ENCODE results near the gene TBC1D22A. TPM values are rescaled to one million over a fixed set of nuclear protein-coding genes. Genes with fewer than 3 reads are reported as not detected.

Gene TBC1D22A
- total RNA-seq, 1 experiment from 2014 or later = 7.9 TPM

DNA sequence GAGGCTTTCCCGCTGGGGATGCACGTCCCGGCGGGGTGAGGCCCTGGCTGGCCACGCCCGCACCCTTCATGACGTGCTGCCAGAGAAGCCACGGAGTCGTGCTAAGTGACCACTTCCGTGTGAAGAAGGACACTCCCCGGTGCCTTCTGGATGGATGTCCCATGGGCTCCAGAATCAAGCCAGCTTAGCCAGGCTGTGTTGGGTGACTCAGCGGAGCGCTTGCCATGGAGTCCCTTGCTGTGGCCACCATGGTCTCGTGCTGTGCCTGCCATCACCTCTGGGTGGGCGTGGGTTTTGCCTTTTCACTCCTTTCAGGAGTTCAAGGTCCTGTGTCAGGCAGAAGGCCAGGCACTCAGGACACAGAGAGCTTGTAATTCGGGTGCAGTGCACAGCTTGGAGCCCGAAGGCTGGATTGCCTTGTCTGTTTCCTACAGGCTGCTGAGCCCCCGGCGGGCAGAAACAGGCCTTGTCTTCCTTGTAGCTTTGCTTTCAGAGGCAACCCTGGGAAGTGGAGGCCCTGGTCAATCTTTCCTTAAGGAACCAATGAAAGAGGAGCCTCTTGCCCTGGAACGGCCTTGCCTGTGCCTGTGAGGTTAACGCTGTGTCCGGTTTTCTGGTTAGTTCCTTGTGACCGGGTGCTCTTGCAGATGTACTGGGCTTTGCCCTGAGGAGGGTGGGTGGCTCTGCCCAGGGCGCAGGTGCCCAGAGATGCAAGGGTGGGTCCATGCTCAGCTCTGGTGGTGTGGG is 268.6 kb downstream of the TBC1D22A start:
- DNase-seq (ENCODE audit: low spot score) = peak; percentile 42

GRCh38 chr22:47031628-47031915 is 269.1 kb downstream of the TBC1D22A start:
- no peak for DNase-seq (ENCODE audit: low spot score)

DNA sequence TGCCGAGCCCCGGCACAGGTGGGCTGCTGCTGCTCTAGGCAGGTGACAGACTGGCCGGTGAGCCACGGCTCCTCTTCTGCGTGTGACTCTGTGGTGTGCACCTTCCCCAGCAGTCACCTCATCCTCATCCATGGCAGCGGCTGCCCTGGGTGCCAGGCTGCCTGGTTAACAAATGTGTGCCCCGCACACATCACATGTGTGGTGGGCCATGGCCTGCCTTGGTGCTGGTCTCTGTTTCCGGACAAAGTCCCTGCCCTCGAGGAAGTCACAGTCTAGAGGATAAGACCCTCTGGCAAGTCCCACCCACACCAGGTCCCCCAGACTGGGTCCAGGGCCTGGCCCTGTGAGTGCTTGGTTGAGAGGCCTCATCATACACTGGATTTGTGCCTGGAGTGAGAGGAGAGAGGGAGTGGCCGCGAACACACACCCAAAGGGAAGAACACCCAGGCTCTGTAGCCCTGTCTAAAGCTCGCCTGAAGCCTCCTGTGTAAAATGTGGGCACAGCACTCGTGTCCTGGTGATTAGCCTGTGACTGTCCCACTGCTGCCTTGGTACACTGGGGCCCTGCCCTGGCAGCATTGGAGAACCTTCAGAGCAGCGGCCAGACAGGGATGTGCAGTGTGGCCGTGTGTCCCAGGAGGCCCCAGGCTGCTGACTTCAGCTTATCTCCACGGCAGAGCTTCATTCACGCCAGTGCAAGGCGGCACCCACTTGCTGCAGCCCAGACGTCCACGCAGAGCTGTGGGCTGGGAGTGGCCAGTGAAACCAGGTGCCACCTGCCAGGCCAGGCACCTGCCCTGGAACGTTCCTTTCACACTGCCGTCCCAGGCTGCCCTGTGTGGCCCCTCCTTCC is 269.9 kb downstream of the TBC1D22A start:
- no peak for DNase-seq (ENCODE audit: low spot score)

- DNase-seq (ENCODE audit: low spot score) = no peak
These were observed 270.7 kb downstream of the TBC1D22A start for GRCh38 chr22:47032956-47033647.

- no peak for DNase-seq (ENCODE audit: low spot score)
These were observed 271.2 kb downstream of the TBC1D22A start for GRCh38 chr22:47033648-47034000.

- no peak for DNase-seq (ENCODE audit: low spot score)
These were observed 271.8 kb downstream of the TBC1D22A start for GRCh38 chr22:47034076-47034808.

DNA sequence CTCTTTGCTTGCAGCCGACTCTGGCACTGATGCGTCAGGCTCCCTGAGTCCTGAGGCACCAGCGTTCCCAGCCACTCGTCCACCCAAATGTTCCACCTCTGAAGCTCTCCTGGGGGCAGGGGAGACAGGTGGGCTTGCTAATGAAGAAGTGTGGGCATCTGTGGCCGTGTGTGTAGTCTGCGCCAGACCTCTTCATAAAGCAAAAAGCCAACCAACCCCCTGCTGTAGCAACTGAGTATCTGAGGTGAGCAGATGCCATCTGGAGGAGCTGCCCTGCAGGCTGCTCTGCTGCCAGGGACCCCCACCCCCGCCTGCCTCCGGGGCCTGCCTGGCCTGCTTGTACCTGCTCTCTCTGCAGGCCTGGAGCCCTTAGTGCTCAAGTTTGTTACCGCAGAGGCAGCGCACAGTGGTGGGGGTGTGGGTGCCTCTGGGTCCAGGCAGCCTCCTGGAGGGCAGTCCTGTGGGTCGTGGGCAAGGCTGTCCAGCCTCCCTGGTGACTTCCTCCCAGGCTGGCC is 272.5 kb downstream of the TBC1D22A start:
- no peak for DNase-seq (ENCODE audit: low spot score)

DNA sequence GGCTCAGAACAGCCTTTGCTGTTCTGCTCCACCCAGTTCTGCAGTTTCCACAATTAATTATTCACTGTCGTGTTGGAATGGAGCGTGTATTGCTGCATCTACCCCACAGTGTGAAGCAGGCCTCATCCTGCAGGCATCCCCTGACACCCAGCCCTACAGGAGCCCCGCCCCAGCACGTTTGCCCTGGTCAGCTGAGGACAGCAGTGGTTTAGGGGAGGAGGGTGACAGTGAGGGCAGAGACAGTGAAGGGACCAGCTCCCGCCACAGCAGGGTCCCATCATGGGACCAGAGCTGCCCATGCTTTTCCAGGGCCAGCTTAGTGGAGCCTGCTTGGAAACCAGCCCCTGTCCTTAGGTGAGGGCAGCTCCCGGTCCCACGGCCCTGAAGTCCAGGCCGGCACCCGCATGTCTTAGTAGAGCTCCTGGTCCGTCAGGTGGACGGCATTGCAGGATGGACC is 273.0 kb downstream of the TBC1D22A start:
- DNase-seq (ENCODE audit: low spot score) = no peak

GRCh38 chr22:47036352-47036751 is 273.9 kb downstream of the TBC1D22A start:
- DNase-seq (ENCODE audit: low spot score) = no peak

DNA sequence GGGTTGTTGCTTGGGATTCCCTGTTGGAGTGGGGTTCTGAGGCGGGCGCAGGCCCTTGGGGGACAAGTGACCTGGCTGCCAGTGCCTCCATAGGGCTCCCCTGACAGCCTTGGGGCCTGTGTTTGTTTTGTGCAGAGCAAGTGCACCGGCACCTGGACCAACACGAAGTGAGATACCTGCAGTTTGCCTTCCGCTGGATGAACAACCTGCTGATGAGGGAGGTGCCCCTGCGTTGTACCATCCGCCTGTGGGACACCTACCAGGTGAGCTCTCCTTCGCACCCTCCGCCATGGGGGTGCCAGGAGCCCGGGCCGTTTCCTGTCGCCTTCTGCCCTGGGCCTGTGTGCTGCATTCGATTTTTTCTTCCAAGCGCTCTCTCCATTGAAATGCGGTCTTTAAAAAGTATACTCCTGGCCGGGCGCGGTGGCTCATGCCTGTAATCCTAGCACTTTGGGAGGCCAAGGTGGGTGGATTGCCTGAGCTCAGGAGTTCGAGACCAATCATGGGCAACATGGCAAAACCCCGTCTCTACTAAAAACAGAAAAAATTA is 274.6 kb downstream of the TBC1D22A start:
- no peak for DNase-seq (ENCODE audit: low spot score)

GRCh38 chr22:47038206-47038835 is 275.9 kb downstream of the TBC1D22A start:
- DNase-seq (ENCODE audit: low spot score) = no peak

- no peak for DNase-seq (ENCODE audit: low spot score)
These were observed 276.9 kb downstream of the TBC1D22A start for GRCh38 chr22:47039356-47039755.

DNA sequence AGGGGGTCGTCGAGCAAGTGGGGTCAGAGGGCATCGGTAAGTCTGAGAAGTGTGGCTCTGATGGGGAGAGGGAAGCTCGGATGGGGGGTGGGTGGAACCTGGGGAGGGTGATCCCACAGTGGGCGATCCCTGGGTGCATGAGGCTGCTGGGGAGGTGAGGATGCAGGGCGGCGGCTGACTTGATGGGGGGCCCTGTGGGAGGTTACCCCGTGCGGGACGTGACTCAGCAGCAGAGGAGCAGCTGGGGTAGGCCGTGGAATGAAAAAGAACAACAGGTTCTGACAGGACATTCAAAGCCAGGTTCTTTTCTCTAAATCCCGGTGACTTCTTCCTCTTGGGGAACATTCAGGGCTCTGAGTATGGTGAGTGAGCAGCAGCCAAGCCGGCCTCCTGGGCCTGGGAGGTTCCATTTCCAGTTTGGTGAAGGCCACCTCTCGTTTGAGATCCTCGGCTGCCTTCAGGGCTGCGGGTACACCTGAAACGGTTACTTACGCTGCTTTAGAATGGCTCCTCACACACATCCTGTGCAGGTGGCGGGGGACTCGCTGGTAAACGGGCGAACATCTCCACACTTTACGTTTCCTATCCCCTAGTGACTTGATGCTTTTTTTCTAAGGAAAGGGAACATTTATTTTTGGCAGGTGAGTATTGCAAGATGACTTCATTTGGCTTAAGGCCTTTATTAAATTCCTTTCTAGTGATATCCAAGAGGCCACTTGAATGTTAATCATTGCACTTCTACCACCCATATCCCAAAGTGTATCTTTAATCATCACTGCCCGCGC is 278.2 kb downstream of the TBC1D22A start:
- no peak for DNase-seq (ENCODE audit: low spot score)

DNA sequence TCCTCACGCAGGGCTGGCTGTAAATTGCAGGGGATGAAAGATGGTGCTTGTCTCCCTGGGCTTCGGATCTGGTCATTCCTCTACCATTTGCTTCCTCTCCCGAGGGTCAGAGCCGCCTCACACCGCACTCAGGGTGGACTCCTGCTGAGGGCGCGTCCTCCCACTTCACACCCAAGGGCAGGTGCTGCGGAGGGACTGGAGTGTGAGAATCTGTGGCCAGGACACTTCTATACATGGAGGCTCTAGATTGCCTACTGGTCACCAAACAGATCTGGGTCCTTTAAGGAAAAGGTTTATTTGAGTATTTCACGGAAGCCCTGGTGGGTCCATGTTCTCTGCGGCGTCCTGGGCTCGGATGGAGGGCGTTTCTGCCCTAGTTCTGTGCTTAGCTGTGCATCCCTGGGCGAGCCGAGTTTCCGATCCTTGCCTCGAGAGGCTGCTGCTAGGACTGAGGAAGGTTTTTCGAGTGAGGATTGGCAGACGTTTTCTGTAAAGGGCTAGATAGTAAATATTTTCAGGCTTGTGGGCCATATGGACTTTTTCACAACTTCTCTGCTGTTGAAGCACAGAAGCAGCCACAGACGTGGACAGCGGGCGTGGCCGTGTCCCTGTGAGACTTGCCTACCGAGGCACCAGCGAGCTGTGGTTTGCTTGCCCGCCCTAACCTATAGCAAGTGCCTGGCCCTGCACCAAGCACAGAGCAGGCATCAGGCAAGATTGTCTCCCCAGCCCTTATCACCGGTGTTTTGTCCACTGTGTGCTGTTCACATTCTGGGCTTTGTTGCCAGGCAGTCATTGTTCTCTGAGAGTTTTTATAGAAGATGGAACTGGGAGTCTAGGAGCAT is 279.0 kb downstream of the TBC1D22A start:
- no peak for DNase-seq (ENCODE audit: low spot score)

DNA sequence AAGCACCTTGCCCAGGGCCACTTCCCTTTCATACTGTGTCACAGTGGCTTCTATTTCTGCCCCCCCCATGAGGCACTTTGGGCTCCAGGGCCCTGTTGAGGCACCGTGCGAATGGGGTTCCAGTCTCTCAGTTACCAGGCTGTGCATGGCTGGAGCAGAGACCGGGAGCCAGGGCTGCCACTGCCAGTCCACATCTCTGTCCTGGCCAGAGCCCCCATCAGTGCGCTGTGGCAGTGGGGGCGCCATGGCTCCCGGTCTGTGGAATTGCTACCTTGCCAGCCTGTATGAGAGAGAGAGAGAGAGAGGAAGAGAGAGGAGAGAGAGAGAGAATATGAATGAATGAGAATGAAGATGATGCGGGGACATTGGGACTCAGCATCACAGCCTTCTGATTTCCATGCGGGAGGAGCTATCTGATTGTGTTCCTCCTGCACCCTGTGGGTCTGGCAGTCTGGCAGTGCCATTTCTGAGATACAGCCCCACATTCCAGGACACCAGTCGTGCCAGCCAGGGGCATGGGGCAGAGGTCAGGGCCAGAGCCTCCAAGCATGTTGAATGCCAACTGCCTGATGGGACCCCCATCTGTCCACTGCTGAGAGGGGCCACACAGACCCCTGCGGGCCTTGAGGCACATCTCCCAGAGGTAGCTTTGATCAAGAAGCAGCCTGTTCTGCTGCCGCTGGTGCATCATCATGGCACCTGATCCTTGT is 279.8 kb downstream of the TBC1D22A start:
- DNase-seq (ENCODE audit: low spot score) = no peak

GRCh38 chr22:47042861-47043496 is 280.5 kb downstream of the TBC1D22A start:
- no peak for DNase-seq (ENCODE audit: low spot score)

DNA sequence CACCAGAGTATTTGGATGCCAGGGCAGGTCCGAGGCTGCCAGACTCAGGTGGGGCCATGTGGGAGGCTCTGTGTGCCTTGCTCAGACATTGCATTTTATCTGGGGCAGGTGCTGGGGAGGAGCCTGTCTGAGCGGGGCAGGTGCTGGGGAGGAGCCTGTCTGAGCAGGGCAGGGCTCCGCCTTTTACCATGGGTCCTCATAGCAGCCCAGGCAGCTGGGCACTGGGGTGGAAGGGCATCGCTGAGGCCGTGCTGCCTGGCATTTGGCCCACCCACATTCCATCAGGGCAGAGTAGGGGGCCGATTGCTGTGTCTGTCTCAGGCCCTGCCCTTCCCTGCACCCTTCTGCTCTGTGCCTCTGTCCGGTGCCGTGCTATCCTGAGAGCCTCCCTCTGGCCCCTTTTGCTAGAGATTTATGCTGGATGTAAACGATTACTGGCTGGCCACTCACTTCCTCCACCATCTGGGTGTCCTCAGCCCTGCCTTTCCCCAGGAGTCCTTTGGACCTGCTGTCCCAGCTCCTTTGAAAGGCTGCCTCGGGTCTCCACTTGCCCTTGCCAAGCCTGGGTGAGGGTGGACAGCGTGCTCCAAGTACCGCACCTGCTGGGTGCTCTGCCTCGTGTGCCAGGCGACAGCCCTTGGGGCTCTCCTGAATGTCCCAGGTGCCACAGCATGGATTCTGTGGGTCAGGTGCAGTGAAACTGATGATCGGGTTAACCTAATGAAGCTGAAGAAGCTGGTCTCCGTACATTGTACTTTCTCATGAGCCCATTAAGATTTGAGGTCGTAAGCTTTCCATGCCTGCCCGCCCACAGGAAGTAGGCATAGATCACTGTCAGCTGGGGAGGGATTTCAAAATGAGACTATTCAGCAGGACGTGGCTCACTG is 281.6 kb downstream of the TBC1D22A start:
- DNase-seq (ENCODE audit: low spot score) = peak; percentile 72
